K562 (cell line): ENCODE data around the gene HSD17B12. TPM values are rescaled to one million over a fixed set of nuclear protein-coding genes. Genes with fewer than 3 reads are reported as not detected.

Source experiments
- ATAC-seq: fragments of 200-7000 bp; cut with Tn5 transposase; 3 replicates; pipeline ENCODE4 v1.9.1; 2020; ENCODE audit warnings: moderate library complexity
- BruUV-seq: library from RNA; stranded (reverse); fragments of 400-500 nt; replicated peaks from 2 replicates; lab custom pipeline; 2021; lab: Mats Ljungman, UMichigan
- CTCF ChIA-PET: fragments of 300-600 bp; formaldehyde crosslinking; extraction: SDS; loops from one replicate; lab custom pipeline; 2021; ENCODE audit warnings: low intra/inter-chr PET ratio; lab: Yijun Ruan, JAX
- POLR2A ChIA-PET: fragments of 300-600, 350-650 bp; sonication (Branson Sonifier 250); formaldehyde crosslinking; extraction: SDS; loops from one replicate; lab custom pipeline; 2021; ENCODE audit warnings: antibody characterized with exemption, inconsistent platforms; lab: Yijun Ruan, JAX
- DNase-seq, 4 experiments: peaks; one replicate each; pipeline versions ENCODE4 v3.0.0 to v3.0.0-alpha.2; 2011 to 2018; ENCODE audit warnings: low spot score in 3 of 4, mixed read lengths in 3 of 4; ENCODE audit errors: extremely low read depth in 1 of 4
- FAIRE-seq: peaks from 2 replicates; lab custom pipeline; 2011; peaks lifted over from hg19 to GRCh38; lab: Jason Lieb, UNC
- H2AFZ ChIP-seq: 2 replicates; pipeline ENCODE4 v1.6.0; 2011; ENCODE audit warnings: low read depth, low read length, control low read depth, inconsistent platforms
- H3K27ac ChIP-seq: fragments of 200-600 bp; 3 replicates; pipeline ENCODE4 v1.8.0; 2011; ENCODE audit warnings: low read depth, mild to moderate bottlenecking, control low read depth, inconsistent platforms, low read length, moderate library complexity, mixed read lengths; ENCODE audit errors: extremely low read depth
- H3K27me3 ChIP-seq, 2 experiments: fragments of 300-600 bp in 1 of 2; 2 replicates in 1 of 2; 3 replicates in 1 of 2; pipeline versions ENCODE4 v1.6.0 to v1.8.0; 2011; ENCODE audit warnings: inconsistent platforms in 2 of 2, low read length in 2 of 2, mild to moderate bottlenecking in 1 of 2, mixed read lengths in 1 of 2, moderate library complexity in 1 of 2; ENCODE audit not compliant: control insufficient read depth in 2 of 2, insufficient read depth in 2 of 2
- H3K36me3 ChIP-seq: fragments of 300-600 bp; 3 replicates; pipeline ENCODE4 v1.8.0; 2011; ENCODE audit warnings: mild to moderate bottlenecking, low read length, inconsistent platforms; ENCODE audit not compliant: control insufficient read depth, insufficient read depth
- H3K4me1 ChIP-seq, 2 experiments: fragments of 200-600 bp in 1 of 2; replicated peaks in 1 of 2; 2 replicates in 1 of 2; 3 replicates in 1 of 2; pipeline versions ENCODE4 v1.5.1 to v1.8.0; 2011; ENCODE audit warnings: inconsistent platforms in 2 of 2, low read length in 2 of 2, mild to moderate bottlenecking in 1 of 2, mixed read lengths in 1 of 2, moderate library complexity in 1 of 2; ENCODE audit not compliant: control insufficient read depth in 2 of 2, insufficient read depth in 2 of 2
- H3K4me2 ChIP-seq: 2 replicates; pipeline ENCODE4 v1.6.1; 2011; ENCODE audit warnings: low read length, control low read depth, inconsistent platforms, mixed read lengths; ENCODE audit not compliant: insufficient read depth
- H3K4me3 ChIP-seq: fragments of 200-600 bp; sonication (generic), shearing (Covaris generic); 2 replicates; pipeline ENCODE4 v1.5.1; 2016; ENCODE audit warnings: control low read depth, inconsistent platforms
- H3K79me2 ChIP-seq: fragments of 200-600 bp; 3 replicates; pipeline ENCODE4 v1.8.0; 2011; ENCODE audit warnings: low read length, inconsistent platforms; ENCODE audit not compliant: control insufficient read depth, insufficient read depth
- H3K9ac ChIP-seq, 2 experiments: 2 replicates each; pipeline versions ENCODE4 v1.6.0 to v1.6.1; 2011; ENCODE audit warnings: low read depth in 2 of 2, low read length in 2 of 2, control low read depth in 1 of 2, inconsistent platforms in 1 of 2, mild to moderate bottlenecking in 1 of 2, mixed read lengths in 1 of 2; ENCODE audit not compliant: insufficient read depth in 1 of 2
- H3K9me1 ChIP-seq: one replicate; pipeline ENCODE4 v1.6.0; 2011; ENCODE audit warnings: inconsistent platforms, mild to moderate bottlenecking, low read length, moderate library complexity; ENCODE audit not compliant: control insufficient read depth, insufficient read depth
- H3K9me3 ChIP-seq: replicated peaks from 2 replicates; pipeline ENCODE4 v1.5.1; 2011; ENCODE audit warnings: low read depth, low read length, inconsistent platforms; ENCODE audit not compliant: control insufficient read depth, insufficient read depth
- H4K20me1 ChIP-seq: replicated peaks from 2 replicates; pipeline ENCODE4 v1.6.1; 2011; ENCODE audit warnings: low read length, inconsistent platforms, mixed read lengths; ENCODE audit not compliant: control insufficient read depth, insufficient read depth
- EHMT2 ChIP-seq: fragments of 450-650 bp; IDR thresholded peaks from 2 replicates; pipeline ENCODE4 v1.6.1; 2018; ENCODE audit warnings: antibody characterized with exemption
- POLR2AphosphoS2 ChIP-seq: IDR thresholded peaks from 2 replicates; pipeline ENCODE4 v1.6.1; 2012; ENCODE audit warnings: low read length, improper control_type of control experiment
- PTTG1 ChIP-seq: fragments of 450-650 bp; IDR thresholded peaks from 2 replicates; pipeline ENCODE4 v1.6.1; 2016; ENCODE audit warnings: low read depth, mild to moderate bottlenecking, missing genetic modification characterization, missing compliant biosample characterization
- SMARCB1 ChIP-seq: IDR thresholded peaks from 2 replicates; pipeline ENCODE4 v1.6.1; 2011; ENCODE audit warnings: improper control_type of control experiment, low read depth; ENCODE audit not compliant: insufficient read length
- TCF7 ChIP-seq: sonication (generic); IDR thresholded peaks from 2 replicates; pipeline ENCODE4 v1.6.1; 2016; ENCODE audit warnings: antibody characterized with exemption, borderline replicate concordance
- TRIM28 ChIP-seq: fragments of 450-650 bp; IDR thresholded peaks from 2 replicates; pipeline ENCODE4 v1.6.1; 2017
- ZBTB8A ChIP-seq: fragments of 450-650 bp; IDR thresholded peaks from 2 replicates; pipeline ENCODE4 v1.6.1; 2018; ENCODE audit warnings: mild to moderate bottlenecking, moderate library complexity; ENCODE audit not compliant: partially characterized antibody
- ZFP91 ChIP-seq: sonication (generic); formaldehyde crosslinking; IDR thresholded peaks from 2 replicates; pipeline ENCODE4 v1.8.0; 2022; ENCODE audit warnings: mild to moderate bottlenecking, missing genetic modification reagents
- WGBS: fragments of 100-300 bp; shearing (Covaris generic); methylation state at CpG from one replicate; pipeline ENCODE4 v1.1.6; 2016; ENCODE audit warnings: low coverage, mixed read lengths; ENCODE audit not compliant: insufficient coverage; ENCODE audit errors: missing lambda C conversion rate; 5-methylcytosine and 5-hydroxymethylcytosine counted together
- in situ Hi-C: fragments of 300-500 bp; cut with MboI; formaldehyde crosslinking; loops from 4 replicates; pipeline ENCODE4 v1.15.0; 2018; ENCODE audit warnings: inconsistent platforms, mixed read lengths
- intact Hi-C: fragments of 100-400 bp; cut with micrococcal nuclease; formaldehyde crosslinking; loops from 2 replicates; pipeline ENCODE4 v1.14.2; 2022
- polyA plus RNA-seq, 8 experiments: library from polyadenylated mRNA; depleted of rRNA in 4 of 8; stranded (reverse) in 5 of 8; unstranded in 3 of 8; fragments of >200 nt; fragmentation: Nextera tagmentation in 2 of 8; fragmentation: Illumina TruSeq in 1 of 8; extraction: Ambion mirVana in 2 of 8; extraction: Trizol in 1 of 8; gene quantifications; 2 replicates each; pipeline versions ENCODE4 v1.2.1 to v1.2.3, GENCODE V29; 2011 to 2014; ENCODE audit warnings: inconsistent platforms in 1 of 8, missing spikeins in 1 of 8
- total RNA-seq, 7 experiments: library from RNA; depleted of rRNA in 6 of 7; stranded (reverse); fragments of >200 nt in 6 of 7; fragmentation: Illumina TruSeq in 2 of 7; extraction: Trizol in 2 of 7; gene quantifications; 2 replicates each; pipeline versions ENCODE4 v1.2.1 to v1.2.3, GENCODE V29; 2011 to 2021; ENCODE audit warnings: low replicate concordance in 1 of 7
- TF ChIP-seq, protein P1 (sequence below): fragments of 250-450 bp; sonication (Bioruptor Pico); IDR thresholded peaks from 2 replicates; pipeline ENCODE4 v1.9.0; 2021; ENCODE audit warnings: mild to moderate bottlenecking
- TF ChIP-seq, protein P2 (sequence below): fragments of 150-350 bp; IDR thresholded peaks from 2 replicates; pipeline ENCODE4 v1.6.1; 2014; ENCODE audit warnings: low read depth, mild to moderate bottlenecking, low read length, borderline replicate concordance
- TF ChIP-seq, protein P3 (sequence below): fragments of 450-650 bp; IDR thresholded peaks from 2 replicates; pipeline ENCODE4 v1.6.1; 2016; ENCODE audit warnings: missing biosample characterization, missing genetic modification characterization
- TF ChIP-seq, protein P4 (sequence below), 2 experiments: fragments of 450-650 bp in 1 of 2; IDR thresholded peaks; 2 replicates each; pipeline ENCODE4 v1.6.1; 2011 to 2017; ENCODE audit warnings: low read depth in 2 of 2, antibody characterized with exemption in 1 of 2, borderline replicate concordance in 1 of 2, low read length in 1 of 2, mild to moderate bottlenecking in 1 of 2, mixed read lengths in 1 of 2; ENCODE audit not compliant: control insufficient read depth in 1 of 2

Gene HSD17B12
- total and polyA plus RNA-seq, 9 of the 15 experiments (the other 6 are each of a cell fraction or from before 2014, with no cell fraction given) = 9.1 to 34.5 (median 23.3) TPM

DNA sequence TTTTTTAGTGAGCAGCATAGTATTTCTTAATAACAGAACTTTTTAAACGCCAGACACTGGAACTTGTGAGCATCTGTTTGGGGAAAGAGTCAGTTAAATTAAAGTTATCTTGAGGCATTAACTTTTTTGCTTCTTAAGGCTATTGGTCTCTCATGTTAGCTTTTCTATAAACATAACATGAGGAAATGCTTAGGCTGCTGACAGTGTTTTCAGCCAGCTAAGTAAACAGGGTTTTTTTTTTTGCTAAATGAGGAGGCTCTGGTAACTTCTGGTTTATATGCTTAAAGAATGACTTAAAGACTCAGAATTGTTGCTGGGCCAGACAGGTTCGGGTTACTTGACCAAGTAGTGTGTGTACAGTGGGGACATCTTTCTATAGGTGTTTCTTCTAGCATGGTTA lies 104.3 kb downstream of the HSD17B12 start:
- Histone ChIP-seq H3K9me1 (no peaks in the 10 kb centered on the region), H4K20me1 (no peaks in the 10 kb centered on the region), H3K9ac (no peak overlapping the region), H3K4me2 (no peak overlapping the region), H2AFZ (no peak overlapping the region), H3K27ac (no peak overlapping the region), H3K9me3 (peaks cover 11% of the 10 kb centered on the region), H3K27me3 (no peaks in the 10 kb centered on the region), H3K36me3 (no peaks in the 10 kb centered on the region), H3K4me1 (no peaks in the 10 kb centered on the region), H3K79me2 (no peaks in the 10 kb centered on the region), H3K4me3 (no peak overlapping the region)
- FAIRE-seq (no peak), DNase-seq (no peak), ATAC-seq (no peak)
- CTCF ChIA-PET = no interaction called here
- no TSS peak for BruUV-seq
- WGBS = 33% methylated on average over 2 of the region's 2 CpGs
- in situ Hi-C loops = no loop called here
- intact Hi-C loops = no loop called here
- POLR2A ChIA-PET = interaction anchor here (0.8 kb wide), 1 partner anchor 15 kb away, joined by 3 read pairs; no protein-coding TSS in a partner anchor
- no peak for TF ChIP-seq PTTG1 (tag)
- TF ChIP-seq, protein P1, sequence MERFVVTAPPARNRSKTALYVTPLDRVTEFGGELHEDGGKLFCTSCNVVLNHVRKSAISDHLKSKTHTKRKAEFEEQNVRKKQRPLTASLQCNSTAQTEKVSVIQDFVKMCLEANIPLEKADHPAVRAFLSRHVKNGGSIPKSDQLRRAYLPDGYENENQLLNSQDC (CRISPR knock-in tag) = no peak
- no peak for TF ChIP-seq TRIM28
- no peak for TF ChIP-seq TCF7
- no peak for TF ChIP-seq EHMT2
- TF ChIP-seq POLR2AphosphoS2 = no peak
- TF ChIP-seq ZBTB8A = no peak
- TF ChIP-seq, protein P2, sequence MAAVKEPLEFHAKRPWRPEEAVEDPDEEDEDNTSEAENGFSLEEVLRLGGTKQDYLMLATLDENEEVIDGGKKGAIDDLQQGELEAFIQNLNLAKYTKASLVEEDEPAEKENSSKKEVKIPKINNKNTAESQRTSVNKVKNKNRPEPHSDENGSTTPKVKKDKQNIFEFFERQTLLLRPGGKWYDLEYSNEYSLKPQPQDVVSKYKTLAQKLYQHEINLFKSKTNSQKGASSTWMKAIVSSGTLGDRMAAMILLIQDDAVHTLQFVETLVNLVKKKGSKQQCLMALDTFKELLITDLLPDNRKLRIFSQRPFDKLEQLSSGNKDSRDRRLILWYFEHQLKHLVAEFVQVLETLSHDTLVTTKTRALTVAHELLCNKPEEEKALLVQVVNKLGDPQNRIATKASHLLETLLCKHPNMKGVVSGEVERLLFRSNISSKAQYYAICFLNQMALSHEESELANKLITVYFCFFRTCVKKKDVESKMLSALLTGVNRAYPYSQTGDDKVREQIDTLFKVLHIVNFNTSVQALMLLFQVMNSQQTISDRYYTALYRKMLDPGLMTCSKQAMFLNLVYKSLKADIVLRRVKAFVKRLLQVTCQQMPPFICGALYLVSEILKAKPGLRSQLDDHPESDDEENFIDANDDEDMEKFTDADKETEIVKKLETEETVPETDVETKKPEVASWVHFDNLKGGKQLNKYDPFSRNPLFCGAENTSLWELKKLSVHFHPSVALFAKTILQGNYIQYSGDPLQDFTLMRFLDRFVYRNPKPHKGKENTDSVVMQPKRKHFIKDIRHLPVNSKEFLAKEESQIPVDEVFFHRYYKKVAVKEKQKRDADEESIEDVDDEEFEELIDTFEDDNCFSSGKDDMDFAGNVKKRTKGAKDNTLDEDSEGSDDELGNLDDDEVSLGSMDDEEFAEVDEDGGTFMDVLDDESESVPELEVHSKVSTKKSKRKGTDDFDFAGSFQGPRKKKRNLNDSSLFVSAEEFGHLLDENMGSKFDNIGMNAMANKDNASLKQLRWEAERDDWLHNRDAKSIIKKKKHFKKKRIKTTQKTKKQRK = no peak
- no peak for TF ChIP-seq ZFP91 (CRISPR knock-in tag)
- TF ChIP-seq, protein P3, sequence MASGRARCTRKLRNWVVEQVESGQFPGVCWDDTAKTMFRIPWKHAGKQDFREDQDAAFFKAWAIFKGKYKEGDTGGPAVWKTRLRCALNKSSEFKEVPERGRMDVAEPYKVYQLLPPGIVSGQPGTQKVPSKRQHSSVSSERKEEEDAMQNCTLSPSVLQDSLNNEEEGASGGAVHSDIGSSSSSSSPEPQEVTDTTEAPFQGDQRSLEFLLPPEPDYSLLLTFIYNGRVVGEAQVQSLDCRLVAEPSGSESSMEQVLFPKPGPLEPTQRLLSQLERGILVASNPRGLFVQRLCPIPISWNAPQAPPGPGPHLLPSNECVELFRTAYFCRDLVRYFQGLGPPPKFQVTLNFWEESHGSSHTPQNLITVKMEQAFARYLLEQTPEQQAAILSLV = no peak
- no peak for TF ChIP-seq SMARCB1
- TF ChIP-seq, protein P4, sequence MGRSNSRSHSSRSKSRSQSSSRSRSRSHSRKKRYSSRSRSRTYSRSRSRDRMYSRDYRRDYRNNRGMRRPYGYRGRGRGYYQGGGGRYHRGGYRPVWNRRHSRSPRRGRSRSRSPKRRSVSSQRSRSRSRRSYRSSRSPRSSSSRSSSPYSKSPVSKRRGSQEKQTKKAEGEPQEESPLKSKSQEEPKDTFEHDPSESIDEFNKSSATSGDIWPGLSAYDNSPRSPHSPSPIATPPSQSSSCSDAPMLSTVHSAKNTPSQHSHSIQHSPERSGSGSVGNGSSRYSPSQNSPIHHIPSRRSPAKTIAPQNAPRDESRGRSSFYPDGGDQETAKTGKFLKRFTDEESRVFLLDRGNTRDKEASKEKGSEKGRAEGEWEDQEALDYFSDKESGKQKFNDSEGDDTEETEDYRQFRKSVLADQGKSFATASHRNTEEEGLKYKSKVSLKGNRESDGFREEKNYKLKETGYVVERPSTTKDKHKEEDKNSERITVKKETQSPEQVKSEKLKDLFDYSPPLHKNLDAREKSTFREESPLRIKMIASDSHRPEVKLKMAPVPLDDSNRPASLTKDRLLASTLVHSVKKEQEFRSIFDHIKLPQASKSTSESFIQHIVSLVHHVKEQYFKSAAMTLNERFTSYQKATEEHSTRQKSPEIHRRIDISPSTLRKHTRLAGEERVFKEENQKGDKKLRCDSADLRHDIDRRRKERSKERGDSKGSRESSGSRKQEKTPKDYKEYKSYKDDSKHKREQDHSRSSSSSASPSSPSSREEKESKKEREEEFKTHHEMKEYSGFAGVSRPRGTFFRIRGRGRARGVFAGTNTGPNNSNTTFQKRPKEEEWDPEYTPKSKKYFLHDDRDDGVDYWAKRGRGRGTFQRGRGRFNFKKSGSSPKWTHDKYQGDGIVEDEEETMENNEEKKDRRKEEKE (IDR thresholded peaks at IDR 0.05; ENCODE audit: borderline replicate concordance in 1 of 2, control insufficient read depth in 1 of 2, low read depth in 2 of 2, low read length in 1 of 2) = no peak
